GM18951 (cell line): ENCODE data around the gene COL18A1.

Source experiments
- POLR2A ChIP-seq: IDR thresholded peaks from 4 replicates; pipeline ENCODE4 v1.6.1; 2011; ENCODE audit warnings: mild to moderate bottlenecking; ENCODE audit not compliant: insufficient read length, insufficient read depth; ENCODE audit errors: extremely low read depth
- in situ Hi-C: fragments of 300-500 bp; cut with MboI; formaldehyde crosslinking; loops from one replicate; pipeline ENCODE4 v1.12.0; 2022; ENCODE audit warnings: low sequenced_read_pairs, mixed read lengths, inconsistent platforms; ENCODE audit not compliant: unreplicated experiment

COL18A1 gene

GRCh38 chr21:45457161-45457831, 52.3 kb downstream of the COL18A1 start:
- no peak for TF ChIP-seq POLR2A
- in situ Hi-C loops, result no loop called here

- in situ Hi-C loops, result no loop called here
Measured at GRCh38 chr21:45457832-45458172, 52.8 kb downstream of the COL18A1 start.

GRCh38 chr21:45458281-45459170, 53.6 kb downstream of the COL18A1 start:
- TF ChIP-seq POLR2A, result no peak
- in situ Hi-C loops, result no loop called here

More at GRCh38 chr21:45457832-45458172, 52.8 kb downstream of the COL18A1 start:
- no peak for TF ChIP-seq POLR2A

GRCh38 chr21:45459171-45460010, 54.4 kb downstream of the COL18A1 start:
- in situ Hi-C loops, result no loop called here
- TF ChIP-seq POLR2A, result no peak

- TF ChIP-seq POLR2A, result no peak
- in situ Hi-C loops, result no loop called here
Measured at GRCh38 chr21:45460011-45460565, 55.1 kb downstream of the COL18A1 start.

- no peak for TF ChIP-seq POLR2A
- in situ Hi-C loops, result no loop called here
Measured at GRCh38 chr21:45460611-45461368, 55.8 kb downstream of the COL18A1 start.

GRCh38 chr21:45461369-45461750, 56.4 kb downstream of the COL18A1 start:
- in situ Hi-C loops, result no loop called here
- TF ChIP-seq POLR2A, result no peak

GRCh38 chr21:45461806-45462341, 56.9 kb downstream of the COL18A1 start:
- in situ Hi-C loops, result no loop called here
- no peak for TF ChIP-seq POLR2A

- in situ Hi-C loops, result no loop called here
- TF ChIP-seq POLR2A, result no peak
Measured at GRCh38 chr21:45463871-45464270, 58.9 kb downstream of the COL18A1 start.

- no peak for TF ChIP-seq POLR2A
- in situ Hi-C loops, result no loop called here
Measured at GRCh38 chr21:45464309-45464708, 59.3 kb downstream of the COL18A1 start.

GRCh38 chr21:45465105-45465504, 60.1 kb downstream of the COL18A1 start:
- in situ Hi-C loops, result no loop called here
- TF ChIP-seq POLR2A, result no peak
